Prostate gland (tissue), 2 donors: ENCODE data around the gene ADCY7.

Experiments used
- CTCF ChIP-seq, 4 experiments: fragments of 200-600 bp in 2 of 4; fragments of 450-650 bp in 2 of 4; sonication (generic) in 2 of 4; IDR thresholded peaks; 1 replicate in 3 of 4; 2 replicates in 1 of 4; pipeline ENCODE4 v1.5.1; 2016 to 2019; ENCODE audit warnings: antibody characterized with exemption in 4 of 4, mild to moderate bottlenecking in 2 of 4, moderate library complexity in 2 of 4
- POLR2A ChIP-seq: fragments of 450-650 bp; IDR thresholded peaks from one replicate; pipeline ENCODE4 v1.6.1; 2016; ENCODE audit warnings: antibody characterized with exemption, mild to moderate bottlenecking

DNA sequence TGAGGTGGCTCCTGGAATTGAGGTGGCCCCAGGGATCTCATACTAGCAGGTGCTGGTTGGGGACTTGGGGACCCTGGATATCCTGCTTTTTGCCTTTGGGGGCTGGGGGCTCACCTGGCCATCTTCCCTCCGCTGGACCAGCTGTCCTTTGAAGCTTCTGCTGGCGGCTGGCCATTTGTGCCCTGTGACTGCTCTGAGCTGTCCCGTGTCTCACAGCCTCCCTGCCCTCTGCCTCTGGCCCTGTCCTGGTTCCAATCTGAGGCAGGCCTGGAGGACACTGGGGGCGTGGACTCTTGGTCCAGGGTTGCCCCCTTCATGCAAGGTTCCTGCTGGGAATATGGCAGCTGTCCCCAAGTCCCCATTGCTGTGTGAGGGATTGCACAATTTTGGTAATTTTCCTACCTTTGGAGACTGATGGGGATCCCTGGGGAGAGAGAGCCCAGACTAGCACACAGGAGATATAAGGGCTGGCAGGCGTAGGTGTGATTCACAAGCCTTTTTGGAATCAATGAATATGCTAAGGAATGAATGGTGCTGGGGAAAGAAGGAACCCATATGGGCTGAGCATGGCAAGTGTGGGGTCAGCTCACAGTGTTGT lies 19.2 kb downstream of the ADCY7 start:
- no peak for TF ChIP-seq CTCF (IDR thresholded peaks at IDR 0.05)
- TF ChIP-seq POLR2A: no peak
